Neural cell (in vitro differentiated cells): ENCODE data around the gene MYO3B.

Experiments used
- EP300 ChIP-seq: fragments of 450-650 bp; conservative IDR thresholded peaks from 2 replicates; pipeline ENCODE4 v1.6.1; 2014; ENCODE audit warnings: antibody characterized with exemption, mild to moderate bottlenecking, moderate library complexity; ENCODE audit not compliant: poor library complexity, severe bottlenecking
- POLR2AphosphoS5 ChIP-seq: IDR thresholded peaks from 2 replicates; pipeline ENCODE4 v1.6.1; 2012
- TF ChIP-seq, protein P1 (sequence below): fragments of 450-650 bp; IDR thresholded peaks from 2 replicates; pipeline ENCODE4 v1.5.1; 2014; ENCODE audit warnings: antibody characterized with exemption, mild to moderate bottlenecking, moderate library complexity; ENCODE audit not compliant: poor library complexity, severe bottlenecking

DNA sequence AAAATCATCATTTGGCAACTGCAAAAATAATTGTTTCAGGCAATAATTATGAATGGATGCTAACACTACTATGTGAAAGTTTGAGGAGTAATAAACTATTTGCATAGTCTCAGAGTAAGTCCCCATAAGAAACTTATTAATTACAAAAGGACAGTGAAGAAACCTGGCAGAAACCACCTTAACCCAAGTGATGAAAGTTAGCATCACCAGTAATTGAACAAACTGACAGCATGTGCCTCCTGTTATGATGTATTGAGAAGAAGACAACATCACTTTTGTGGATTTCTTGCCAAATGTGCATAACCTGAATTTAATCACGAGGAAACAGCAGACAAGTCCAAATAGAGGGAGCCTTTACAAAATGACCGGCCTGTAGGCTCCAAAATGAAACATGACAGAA, 353.9 kb downstream of the MYO3B start:
- TF ChIP-seq, protein P1, sequence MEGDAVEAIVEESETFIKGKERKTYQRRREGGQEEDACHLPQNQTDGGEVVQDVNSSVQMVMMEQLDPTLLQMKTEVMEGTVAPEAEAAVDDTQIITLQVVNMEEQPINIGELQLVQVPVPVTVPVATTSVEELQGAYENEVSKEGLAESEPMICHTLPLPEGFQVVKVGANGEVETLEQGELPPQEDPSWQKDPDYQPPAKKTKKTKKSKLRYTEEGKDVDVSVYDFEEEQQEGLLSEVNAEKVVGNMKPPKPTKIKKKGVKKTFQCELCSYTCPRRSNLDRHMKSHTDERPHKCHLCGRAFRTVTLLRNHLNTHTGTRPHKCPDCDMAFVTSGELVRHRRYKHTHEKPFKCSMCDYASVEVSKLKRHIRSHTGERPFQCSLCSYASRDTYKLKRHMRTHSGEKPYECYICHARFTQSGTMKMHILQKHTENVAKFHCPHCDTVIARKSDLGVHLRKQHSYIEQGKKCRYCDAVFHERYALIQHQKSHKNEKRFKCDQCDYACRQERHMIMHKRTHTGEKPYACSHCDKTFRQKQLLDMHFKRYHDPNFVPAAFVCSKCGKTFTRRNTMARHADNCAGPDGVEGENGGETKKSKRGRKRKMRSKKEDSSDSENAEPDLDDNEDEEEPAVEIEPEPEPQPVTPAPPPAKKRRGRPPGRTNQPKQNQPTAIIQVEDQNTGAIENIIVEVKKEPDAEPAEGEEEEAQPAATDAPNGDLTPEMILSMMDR: no peak
- TF ChIP-seq EP300 (no peak), POLR2AphosphoS5 (no peak)
